Myocyte (in vitro differentiated cells): ENCODE measurements around the gene GRIK5. TPM values are rescaled to one million over a fixed set of nuclear protein-coding genes. Genes with fewer than 3 reads are reported as not detected.
"Not testable (repeated sequence)": the region's sequence is repeated elsewhere in the genome, so short reads cannot be mapped to it uniquely, and the experiment has no call there.

Source experiments
- DNase-seq: peaks from one replicate; pipeline ENCODE4 v3.0.0-alpha.2; 2012; ENCODE audit warnings: low read depth
- total RNA-seq: library from RNA; depleted of rRNA; stranded (reverse); fragments of >200 nt; gene quantifications from 2 replicates; pipeline ENCODE4 v1.2.3, GENCODE V29; 2014

The GRIK5 gene
- total RNA-seq, 1 donor from 2014 or later = 0.13 TPM

DNA sequence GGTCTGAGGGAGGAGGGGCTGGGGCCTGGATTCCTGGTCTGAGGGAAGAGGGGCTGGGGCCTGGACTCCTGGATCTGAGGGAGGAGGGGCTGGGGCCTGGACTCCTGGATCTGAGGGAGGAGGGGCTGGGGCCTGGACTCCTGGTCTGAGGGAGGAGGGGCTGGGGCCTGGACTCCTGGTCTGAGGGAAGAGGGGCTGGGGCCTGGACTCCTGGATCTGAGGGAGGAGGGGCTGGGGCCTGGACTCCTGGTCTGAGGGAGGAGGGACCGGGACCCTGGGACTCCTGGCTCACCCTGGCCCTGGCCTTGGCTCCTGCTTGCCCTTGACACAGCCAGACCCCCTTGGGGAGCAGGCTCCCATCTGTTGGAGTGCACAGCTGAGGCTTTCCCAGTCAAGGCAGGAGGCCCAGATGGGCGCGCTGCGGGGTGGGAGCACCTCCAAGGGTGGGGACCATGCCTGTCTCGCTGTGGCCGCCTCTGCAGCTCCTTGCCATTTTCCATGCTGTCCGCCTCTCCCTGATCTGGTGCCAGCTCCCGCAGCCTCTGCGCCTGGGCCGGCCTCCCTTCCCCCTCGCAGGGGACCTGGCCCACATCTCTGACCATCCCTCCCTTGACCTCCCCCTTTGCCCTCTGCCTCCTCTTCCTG lies 78.0 kb downstream of the GRIK5 start:
- not testable (repeated sequence) for DNase-seq

DNA sequence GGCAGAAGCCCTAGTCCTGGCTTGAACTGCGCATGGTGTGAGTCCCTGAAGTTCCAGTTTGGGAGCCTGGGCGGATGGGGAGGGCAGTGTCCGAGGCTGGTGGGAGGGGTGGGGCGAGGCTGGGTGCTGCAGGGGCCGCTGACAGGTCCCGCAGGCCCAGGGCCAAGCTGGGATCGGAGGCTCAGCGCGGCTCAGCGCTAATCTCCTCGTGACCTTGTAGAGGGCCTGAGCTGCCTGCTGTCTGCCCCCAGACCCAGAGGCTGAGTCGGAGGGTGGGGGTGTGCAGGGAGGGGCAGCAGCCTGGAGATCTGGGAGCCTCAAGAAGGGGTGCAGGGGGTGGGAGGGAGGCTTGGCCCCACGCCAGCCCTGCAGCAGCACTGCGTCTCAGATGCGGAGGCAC lies 79.0 kb downstream of the GRIK5 start:
- DNase-seq = no peak

DNA sequence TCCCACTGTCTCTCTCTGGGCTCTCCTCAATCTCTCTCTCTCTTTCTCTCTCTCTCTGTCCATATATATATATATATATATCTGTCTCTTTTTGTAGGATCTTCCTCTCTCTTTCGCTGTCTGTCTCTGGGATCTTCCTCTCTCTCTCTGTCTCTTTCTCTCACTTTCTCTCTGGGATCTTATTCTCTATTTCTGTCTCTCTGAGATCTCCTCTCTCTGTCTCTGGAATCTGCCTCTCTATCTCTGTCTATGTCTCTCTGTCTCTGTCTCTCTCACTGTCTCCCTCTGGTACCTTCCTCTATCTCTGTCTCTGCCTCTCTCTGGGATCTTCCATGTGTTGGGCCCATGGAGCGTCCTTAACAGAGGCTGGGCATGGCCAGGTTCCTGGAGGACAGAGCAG lies 79.4 kb downstream of the GRIK5 start:
- DNase-seq = no peak

DNA sequence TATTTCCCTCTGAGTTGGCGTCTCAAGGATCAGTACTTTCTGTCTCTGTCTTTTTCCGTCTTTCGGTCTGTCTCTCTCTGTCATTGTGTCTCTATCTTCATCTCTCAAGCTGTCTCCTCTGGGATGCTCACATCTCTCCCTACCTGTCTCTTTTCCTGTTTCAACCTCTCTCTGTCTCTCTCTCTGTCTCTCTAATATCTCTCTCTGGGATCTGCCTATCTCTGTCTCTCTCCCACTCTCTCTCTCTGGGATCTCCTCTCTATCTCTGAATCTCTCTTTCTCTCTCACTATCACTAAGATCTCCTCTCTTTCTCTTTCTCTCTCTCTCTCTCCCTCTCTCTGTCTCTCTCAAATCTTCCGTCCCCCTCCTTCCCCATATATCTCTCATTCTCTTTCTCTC lies 80.0 kb downstream of the GRIK5 start:
- no peak for DNase-seq

DNA sequence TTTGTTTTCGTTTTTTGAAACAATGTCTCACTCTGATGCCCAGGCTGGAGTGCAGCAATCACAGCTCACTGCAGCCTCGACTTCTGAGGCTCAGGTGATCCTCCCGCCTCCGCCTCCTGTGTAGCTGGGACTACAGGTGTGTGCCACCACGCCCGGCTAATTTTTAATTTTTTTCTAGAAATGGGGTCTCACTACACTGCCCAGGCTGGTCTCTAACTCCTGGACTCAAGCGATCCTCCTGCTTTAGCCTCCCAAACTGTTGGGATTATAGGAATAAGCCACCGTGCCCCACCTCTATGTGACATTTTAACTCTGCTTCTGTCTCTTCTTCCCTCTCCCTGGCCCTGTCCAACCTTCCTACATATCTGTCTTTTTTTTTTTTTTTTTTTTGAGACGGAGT lies 81.1 kb downstream of the GRIK5 start:
- DNase-seq = no peak

DNA sequence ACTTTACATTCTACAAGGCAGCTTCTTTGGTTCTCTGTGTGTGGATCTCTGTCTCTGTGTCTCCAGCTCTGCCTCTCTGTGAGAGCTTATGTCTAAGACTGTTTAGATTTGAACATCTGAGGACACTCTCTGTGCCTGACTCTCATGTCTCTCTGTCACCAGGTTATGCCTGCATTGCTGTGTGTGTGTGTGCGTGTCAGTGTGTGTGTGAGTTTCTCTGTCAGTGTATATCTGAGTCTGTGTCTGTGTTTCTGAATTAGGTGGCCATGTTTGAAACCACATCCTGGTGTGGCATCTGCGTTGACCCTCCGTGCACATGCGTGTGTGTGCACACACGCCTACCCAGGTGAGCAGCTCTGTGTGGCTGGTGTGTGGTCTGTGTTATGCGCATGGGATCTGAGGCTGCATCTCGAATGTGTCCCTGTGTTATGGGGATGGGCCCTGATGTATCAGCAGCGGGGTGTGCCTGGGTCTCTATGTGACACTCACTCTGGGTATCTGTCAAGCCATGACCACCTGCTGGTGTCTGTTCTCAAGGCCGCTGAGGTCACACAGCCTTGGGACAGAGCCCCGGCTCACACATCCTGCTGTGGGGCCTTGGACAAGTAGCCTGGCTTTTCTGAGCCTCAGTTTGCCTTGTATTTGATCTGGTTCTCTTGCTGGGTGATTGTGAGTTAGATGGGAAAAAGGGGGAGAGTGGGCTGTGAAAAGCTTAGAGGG lies 82.7 kb downstream of the GRIK5 start:
- peak; percentile 68 for DNase-seq

DNA sequence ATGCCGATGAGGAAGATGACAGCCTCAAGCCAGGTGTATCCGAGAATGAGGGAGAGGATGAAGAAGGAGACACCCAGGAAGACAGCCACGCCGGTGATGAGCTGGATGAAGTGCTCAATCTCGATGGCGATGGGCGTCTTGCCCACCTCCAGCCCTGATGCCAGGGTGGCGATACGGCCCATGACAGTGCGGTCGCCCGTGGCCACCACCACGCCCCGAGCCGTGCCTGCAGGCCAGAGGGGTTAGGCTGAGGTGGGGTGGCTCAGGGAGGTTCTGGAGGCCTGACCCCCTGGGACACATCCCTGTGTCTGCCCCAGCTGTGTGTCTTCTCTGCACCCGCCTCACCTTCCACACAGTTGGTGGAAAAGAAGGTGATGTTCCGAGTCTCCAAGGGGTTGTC lies 85.0 kb downstream of the GRIK5 start:
- no peak for DNase-seq

DNA sequence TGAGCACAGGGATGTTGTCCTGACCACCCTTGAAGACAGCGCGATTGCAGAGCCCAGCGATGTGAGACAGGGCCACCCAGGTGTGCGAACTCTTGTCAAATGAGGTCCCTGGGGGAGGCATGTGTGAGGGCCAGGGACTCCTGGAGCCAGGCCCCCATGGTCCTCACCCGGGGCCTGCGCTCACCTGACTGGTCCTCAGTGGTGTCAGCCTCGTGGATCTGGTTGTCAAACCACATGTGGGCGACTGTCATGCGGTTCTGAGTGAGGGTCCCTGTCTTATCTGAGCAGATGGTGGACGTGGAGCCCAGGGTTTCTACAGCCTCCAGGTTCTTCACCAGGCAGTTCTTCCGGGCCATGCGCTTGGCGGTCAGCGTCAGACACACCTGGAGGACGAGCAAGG lies 88.3 kb downstream of the GRIK5 start:
- no peak for DNase-seq

DNA sequence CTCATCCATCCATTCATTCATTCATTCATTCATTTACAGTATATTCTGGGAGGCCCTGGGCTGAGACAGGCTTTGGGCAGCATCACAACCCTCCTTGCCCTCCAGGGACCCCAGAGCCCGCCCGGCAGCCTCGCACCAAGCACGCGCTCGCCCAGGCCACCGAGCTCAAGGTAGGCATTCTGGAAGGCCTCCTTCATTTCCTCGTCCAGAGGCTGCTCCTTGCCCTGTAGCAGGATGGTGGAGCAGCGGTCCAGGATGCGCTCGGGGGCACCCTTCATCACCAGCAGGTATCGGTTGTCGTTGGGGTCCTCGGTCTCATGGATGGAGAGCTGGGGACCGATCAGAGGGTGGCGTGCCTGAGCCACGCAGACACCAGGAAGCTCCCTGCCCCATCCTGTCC lies 91.5 kb downstream of the GRIK5 start:
- no peak for DNase-seq

DNA sequence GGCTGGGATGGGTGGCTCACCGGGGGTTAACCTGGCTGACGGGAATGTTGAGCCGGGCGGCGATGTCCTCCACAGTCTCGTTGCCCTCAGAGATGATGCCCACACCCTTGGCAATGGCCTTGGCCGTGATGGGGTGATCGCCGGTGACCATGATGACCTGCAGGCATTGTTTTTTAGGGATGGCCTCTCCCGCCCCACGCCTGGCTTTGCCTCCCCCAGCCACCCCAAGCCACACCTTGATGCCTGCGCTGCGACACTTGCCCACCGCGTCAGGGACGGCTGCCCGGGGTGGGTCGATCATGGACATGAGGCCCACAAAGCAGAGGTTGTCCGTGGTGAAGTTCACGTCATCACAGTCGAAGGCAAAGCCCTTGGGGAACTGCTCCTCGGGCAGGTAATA lies 92.1 kb downstream of the GRIK5 start:
- no peak for DNase-seq

DNA sequence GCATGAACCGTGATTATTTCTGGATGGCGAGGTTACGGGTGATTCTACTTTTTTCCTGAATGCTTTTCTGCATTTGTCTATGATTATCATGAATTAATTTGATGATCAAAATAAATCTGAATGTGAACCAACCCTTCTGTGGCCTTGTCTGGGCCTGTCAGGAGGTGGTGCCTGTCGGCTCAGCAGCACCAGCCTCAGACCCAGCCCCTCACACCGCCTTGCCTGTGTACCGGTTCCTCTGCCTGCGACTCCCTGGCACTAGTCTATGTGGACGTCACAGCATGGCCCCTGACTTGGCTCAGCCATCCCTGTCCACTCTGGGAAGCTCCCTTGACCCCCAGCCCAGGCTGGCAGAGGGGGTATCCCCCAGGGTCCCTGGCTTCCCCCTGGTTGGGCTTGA lies 95.4 kb downstream of the GRIK5 start:
- DNase-seq = no peak

DNA sequence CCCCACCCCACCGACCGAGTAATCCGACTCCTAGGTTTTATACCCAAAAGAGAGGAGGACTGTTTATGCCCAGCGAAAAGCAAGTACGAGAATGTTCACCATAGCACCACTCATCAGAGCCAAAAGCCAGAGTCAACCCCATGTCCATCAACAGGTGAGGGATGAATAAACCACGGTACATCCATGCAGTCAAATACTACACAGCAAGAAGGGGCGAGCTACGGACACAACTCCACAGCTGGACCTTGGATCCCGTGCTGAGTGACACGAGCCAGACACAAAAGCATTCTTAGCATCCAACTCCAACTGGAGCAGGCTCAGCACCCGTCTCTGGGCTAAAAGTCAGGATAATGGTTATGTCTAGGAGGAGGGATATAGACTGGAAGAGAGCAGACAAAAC lies 98.6 kb downstream of the GRIK5 start:
- DNase-seq = no peak

DNA sequence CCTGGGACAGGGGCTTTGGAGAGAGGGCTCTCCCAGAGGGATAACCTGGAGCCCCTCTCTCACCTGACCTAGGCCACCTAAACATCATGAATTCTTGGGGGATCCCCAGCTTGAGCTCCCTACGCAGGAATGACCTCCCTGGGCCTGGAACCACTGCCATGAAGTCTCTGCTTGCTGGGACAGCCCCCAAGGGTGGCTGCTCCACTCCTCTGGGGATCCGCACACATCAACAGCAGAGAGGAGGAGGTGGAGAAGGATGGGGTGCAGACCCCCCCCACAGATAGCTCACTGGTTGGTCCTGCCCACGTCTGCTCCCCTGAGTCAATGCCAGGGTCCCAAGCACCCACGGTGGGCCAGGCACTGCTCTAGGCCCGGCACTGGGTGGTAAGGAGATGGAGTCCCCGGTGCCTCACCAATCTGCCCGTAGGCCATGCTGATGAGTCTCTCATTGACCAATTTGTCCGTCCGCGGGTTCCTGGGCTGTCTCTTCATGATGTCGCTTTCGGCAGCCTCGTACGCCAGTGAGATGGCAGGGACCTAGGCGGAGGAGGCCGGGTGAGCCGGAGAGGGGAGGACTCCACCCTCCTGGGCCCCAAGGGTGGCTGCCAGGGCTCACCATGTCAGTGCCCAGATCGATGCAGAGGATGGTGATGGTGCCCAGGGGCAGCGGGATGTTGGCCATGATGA lies 100.1 kb downstream of the GRIK5 start:
- no peak for DNase-seq

DNA sequence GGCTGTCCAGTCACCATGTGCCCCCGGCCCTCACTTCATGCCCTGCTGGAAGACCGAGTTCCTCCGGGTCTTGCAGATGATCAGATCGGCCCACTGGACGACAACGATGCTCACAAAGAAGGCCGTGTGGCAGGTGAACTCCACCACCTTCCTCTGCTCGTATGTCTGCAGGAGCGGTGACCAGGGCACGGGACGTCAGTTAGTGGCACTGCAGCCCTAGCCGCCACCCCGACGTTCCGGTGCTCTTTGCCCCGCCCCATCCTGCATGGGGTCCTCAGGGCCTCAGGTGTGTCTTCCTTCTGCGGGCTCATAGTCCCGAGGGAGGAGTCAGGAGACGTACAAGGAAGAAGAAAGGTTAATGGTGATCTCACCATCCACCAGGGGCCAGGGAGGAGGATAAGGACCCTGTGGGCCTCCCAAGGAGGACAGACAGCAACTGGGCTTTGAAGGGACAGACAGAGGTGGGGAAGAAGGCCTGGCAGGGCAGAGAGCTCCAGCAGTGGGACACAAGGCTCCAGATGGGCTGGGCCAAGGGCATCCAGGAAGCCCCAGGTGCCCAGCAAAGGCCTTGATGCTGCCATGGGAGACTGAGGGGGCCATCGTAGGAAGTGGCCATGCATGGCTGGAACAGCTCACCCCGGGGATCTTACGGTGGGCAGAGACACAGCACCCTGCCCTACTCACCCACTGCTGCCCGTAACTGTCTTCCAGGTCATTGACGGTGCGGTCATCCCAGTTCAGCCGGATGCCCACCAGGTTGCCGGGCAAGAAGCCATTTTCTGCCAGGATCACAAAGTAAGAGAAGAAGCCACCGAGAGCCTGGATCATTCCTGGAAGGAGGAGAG lies 101.0 kb downstream of the GRIK5 start:
- DNase-seq = no peak

DNA sequence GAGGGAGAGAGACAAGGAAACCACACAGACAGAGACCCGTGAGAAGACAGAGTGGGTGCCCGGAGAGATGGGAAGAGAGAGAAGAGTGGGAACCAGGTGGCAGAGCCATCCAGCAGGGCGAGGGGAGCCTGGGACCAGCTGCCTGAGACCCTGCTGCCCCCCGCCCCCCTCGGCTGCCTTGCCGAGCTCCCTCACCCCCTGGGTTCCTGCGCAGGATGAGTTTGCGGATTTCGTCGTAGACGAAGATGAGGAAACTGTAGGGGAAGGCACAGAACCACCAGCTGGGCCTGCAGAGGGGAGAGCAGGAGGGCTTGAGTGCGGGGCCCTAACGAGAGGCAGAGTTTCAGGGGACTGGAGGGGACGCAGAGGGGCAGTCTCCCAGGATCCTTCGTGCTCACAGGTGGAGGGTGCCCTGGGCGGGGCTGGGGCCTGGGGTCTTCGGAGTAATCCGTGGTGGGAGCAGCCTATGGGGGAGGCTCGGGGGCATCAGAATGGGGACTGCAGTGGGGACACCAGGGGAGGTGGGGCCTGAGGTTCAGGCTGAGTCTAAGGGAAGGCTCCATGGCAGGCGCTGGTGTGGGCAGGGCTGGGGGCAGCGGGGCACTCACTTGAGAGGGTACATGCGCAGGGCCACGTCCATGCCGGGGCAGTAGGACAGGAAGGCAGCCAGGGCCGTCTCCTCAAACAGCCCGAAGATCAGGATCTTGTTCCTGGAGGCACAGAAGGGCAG lies 102.8 kb downstream of the GRIK5 start:
- no peak for DNase-seq

DNA sequence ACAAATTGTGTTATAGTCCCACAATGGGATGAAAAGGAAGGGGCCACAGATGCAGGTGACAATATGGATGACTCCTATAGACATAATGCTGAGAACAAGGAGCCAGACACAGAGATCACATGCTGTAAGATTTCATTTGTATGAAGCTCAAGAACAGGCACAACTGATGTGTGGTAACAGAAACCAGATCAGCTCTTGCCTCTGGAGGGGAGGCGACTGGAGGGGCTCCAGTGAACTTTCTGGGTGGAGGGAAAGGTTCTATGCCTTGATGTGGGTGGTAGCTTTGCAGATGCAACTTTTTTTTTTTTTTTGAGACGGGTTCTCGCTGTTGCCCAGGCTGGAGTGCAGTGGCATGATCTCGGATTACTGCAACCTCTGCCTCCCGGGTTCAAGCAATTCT lies 104.9 kb downstream of the GRIK5 start:
- DNase-seq = no peak

DNA sequence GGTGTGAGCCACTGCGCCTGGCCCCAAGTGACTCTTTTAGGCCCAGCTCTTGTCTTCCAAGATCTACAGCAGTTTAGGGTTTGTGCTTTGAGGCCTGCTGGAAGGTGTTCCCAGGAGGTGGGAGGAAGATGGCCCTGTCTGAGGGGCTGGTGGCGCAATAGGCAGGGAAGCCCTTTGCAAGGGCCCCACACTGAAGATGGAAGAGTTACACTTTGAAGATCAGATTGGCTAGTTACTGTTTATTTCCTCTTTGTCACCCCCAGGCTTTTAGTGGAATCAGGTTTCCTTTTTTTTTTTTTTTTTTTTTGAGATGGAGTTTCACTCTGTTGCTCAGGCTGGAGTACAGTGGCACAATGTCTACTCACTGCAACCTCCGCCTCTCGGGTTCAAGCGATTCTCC lies 109.0 kb downstream of the GRIK5 start:
- no peak for DNase-seq

DNA sequence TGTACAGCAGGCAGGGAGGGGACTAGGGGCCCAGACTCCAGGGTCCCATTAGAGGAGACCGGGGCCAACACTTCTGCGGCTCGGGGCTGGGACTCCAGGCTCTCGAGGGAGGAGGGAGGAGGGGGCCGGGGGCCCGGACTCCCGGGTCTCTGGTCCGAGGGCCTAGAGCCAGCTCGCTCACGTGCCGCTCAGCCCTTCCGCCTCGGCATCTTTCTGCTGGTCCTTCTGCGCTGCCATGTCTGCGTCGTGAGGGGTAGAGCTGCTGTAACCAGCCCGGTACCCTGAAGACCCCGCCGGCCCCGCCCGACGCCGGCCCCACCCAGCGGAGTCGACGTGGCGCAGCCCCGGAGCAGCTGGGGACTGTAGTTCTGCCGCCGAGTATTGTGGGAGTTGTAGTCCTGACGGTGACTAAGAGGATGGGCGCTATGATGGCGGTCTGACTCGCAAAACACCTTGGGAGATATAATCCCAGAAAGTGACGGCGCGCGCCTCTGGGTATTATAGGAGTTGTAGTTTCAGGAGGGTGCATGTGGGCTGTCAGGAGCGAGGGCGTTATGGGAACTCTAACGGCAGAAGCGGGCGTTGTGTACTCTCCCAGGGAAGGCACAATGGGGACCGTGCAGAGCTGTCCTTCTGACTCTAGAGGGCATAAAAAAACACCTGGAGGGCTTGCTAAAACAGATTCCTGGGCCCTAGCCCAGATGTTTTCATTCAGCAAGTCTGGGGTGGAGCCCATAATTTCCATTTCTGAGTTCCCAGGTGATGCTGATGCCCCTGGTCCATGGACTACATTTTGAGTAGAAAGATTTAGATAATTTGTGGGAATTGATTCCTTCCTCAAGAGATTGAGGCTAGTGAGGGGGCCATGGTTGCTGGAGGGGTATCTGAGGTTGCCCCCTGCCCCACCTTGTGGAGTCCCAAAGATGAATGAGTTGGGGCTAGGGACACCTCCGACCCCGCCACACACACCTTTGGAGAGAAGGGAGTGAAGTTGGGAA lies 110.7 kb downstream of the GRIK5 start, which contains the start of gene RABAC1:
Gene RABAC1, minus strand, starts transcription at position 266 of the 998 bp plus-strand sequence. Its CDS starts 29 bp downstream, at position 237.
- peak; percentile 88 for DNase-seq

DNA sequence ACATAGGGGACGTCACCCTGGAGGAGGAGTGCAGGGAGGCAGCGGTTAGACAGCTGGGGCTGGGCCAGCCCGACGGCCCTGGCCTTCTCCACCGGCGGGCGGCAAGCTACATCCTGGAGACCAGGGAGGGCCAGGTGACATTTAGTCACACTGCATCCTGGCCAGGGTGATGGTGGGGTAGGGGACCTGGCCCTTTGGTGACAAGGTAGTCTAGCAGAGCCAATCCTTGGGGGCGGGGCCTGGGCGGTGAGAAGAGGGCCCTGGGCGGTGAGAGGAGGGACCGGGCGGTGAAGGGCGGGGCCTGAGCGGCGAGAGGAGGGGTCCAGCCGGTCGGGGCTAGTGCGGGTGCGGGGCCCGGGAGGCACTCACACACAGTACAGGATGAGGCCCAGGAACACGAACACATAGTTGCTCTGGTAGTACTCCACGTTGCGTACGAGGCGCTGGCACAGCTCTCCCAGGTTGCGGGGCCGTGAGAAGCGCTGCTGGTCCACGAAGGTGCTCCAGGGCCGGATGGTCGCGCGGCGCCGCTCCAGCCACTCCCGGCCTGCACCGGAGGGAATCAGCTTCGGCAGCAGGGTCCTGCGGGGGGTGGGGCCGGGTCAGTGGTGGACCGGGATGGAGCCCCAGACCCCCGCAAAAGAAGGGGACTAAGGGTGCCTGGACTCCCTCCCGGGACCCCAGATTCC lies 111.5 kb downstream of the GRIK5 start:
- peak; percentile 63 for DNase-seq
